LNCaP clone FGC (cell line): ENCODE measurements around the gene CRACR2B.
A peak's percentile ranks its signal among the peaks of the same experiment; 100 is the strongest.

Experiments
- DNase-seq: peaks from one replicate; pipeline ENCODE4 v3.0.0-alpha.2; 2011; ENCODE audit warnings: low read depth
- H3K4me3 ChIP-seq: 2 replicates; pipeline ENCODE4 v1.5.1; 2011; ENCODE audit warnings: mild to moderate bottlenecking, low read depth, low read length, control low read depth
- CTCF ChIP-seq: IDR thresholded peaks from 2 replicates; pipeline ENCODE4 v1.5.1; 2012; ENCODE audit warnings: mild to moderate bottlenecking; ENCODE audit not compliant: control insufficient read depth, insufficient read depth; ENCODE audit errors: extremely low read depth

The CRACR2B gene

GRCh38 chr11:838441-839279 is 10.9 kb downstream of the CRACR2B start:
- DNase-seq, result no peak
- no peak for TF ChIP-seq CTCF
- H3K4me3 ChIP-seq, result no peak overlapping the region

GRCh38 chr11:839280-839623 is 11.5 kb downstream of the CRACR2B start:
- no peak for DNase-seq
- H3K4me3 ChIP-seq, result no peak overlapping the region
- no peak for TF ChIP-seq CTCF

GRCh38 chr11:839875-840617 is 12.3 kb downstream of the CRACR2B start:
- peak overlapping the region; percentile 96 for H3K4me3 ChIP-seq
- peak; percentile 19 for TF ChIP-seq CTCF
- DNase-seq, result no peak

GRCh38 chr11:841981-842369 is 14.3 kb downstream of the CRACR2B start:
- TF ChIP-seq CTCF, result no peak
- H3K4me3 ChIP-seq, result peak overlapping the region; percentile 96
- DNase-seq, result no peak

GRCh38 chr11:842370-843002 is 14.8 kb downstream of the CRACR2B start, which contains the start of the genes POLR2L and TSPAN4:
Gene POLR2L (minus strand): TSS chr11:842529. CDS start chr11:842508, 21 bp downstream.
Gene TSPAN4 (plus strand): TSS chr11:842852. CDS start chr11:850305, 7,453 bp downstream.
- DNase-seq, result no peak
- peak within 1 kb of the TSS; percentile 96 for H3K4me3 ChIP-seq
- TF ChIP-seq CTCF, result 0 out of 2 replicates have a peak, but pooled peaks have one; percentile 1

- peak overlapping the region; percentile 96 for H3K4me3 ChIP-seq
- DNase-seq, result no peak
- TF ChIP-seq CTCF, result no peak
Measured at GRCh38 chr11:843086-843734, 15.5 kb downstream of the CRACR2B start.
